Measurements from ENCODE around the gene PRR14. TPM values are rescaled to one million over a fixed set of nuclear protein-coding genes. Genes with fewer than 3 reads are reported as not detected.

The PRR14 gene
- total and polyA plus RNA-seq, 2 of the 8 experiments (the other 6 are each of a cell fraction or from before 2014, with no cell fraction given), result 3.6 to 16.1 TPM

GRCh38 chr16:30657866-30658730 is 7.3 kb downstream of the PRR14 start, which contains the start of gene FBRS (continued):
- TF ChIP-seq ZNF274 (IDR thresholded peaks at IDR 0.05; ENCODE audit: borderline replicate concordance, extremely low read depth, low read length), result no peak
- TF ChIP-seq RNF2 (IDR thresholded peaks at IDR 0.05; ENCODE audit: borderline replicate concordance, low read depth, low read length, missing control alignments, poor library complexity, severe bottlenecking), result no peak
- peak; percentile 78; the same call in 1 of the 2 replicates for TF ChIP-seq KDM1A (IDR thresholded peaks at IDR 0.05; ENCODE audit: borderline replicate concordance, low read length)
- TF ChIP-seq RXRA (IDR thresholded peaks at IDR 0.05; ENCODE audit: insufficient read depth, low read depth, low read length), result no peak
- peak; percentile 69 for TF ChIP-seq PHF8 (conservative IDR thresholded peaks at IDR 0.05; ENCODE audit: low read depth, low read length)
- 0 out of 2 replicates have a peak, but pooled peaks have one; percentile 24 for TF ChIP-seq FOSL1 (IDR thresholded peaks at IDR 0.05; ENCODE audit: insufficient read depth, low read depth, low read length)
- TF ChIP-seq, protein P1, sequence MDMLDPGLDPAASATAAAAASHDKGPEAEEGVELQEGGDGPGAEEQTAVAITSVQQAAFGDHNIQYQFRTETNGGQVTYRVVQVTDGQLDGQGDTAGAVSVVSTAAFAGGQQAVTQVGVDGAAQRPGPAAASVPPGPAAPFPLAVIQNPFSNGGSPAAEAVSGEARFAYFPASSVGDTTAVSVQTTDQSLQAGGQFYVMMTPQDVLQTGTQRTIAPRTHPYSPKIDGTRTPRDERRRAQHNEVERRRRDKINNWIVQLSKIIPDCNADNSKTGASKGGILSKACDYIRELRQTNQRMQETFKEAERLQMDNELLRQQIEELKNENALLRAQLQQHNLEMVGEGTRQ (IDR thresholded peaks at IDR 0.05; ENCODE audit: low read length), result no peak; the same call in 1 of the 2 replicates
- TF ChIP-seq JUND (IDR thresholded peaks at IDR 0.05; ENCODE audit: low read length), result peak; percentile 19; the same call in 1 of the 2 replicates
- peak; percentile 98 for TF ChIP-seq BACH1 (IDR thresholded peaks at IDR 0.05; ENCODE audit: low read length)
- TF ChIP-seq, protein P2, sequence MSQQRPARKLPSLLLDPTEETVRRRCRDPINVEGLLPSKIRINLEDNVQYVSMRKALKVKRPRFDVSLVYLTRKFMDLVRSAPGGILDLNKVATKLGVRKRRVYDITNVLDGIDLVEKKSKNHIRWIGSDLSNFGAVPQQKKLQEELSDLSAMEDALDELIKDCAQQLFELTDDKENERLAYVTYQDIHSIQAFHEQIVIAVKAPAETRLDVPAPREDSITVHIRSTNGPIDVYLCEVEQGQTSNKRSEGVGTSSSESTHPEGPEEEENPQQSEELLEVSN (IDR thresholded peaks at IDR 0.05), result no peak
- TF ChIP-seq CHD2 (IDR thresholded peaks at IDR 0.05; ENCODE audit: low read length), result peak; percentile 2; the same call in 1 of the 2 replicates
- peak; percentile 49; the same call in 1 of the 2 replicates for TF ChIP-seq SUZ12 (IDR thresholded peaks at IDR 0.05; ENCODE audit: low read length)
- TF ChIP-seq CREB1 (IDR thresholded peaks at IDR 0.05), result peak; percentile 82
- TF ChIP-seq RBBP5 (IDR thresholded peaks at IDR 0.05; ENCODE audit: borderline replicate concordance, low read depth, low read length), result peak; percentile 67; the same call in 1 of the 2 replicates
- peak; percentile 58 for TF ChIP-seq POLR2AphosphoS5 (IDR thresholded peaks at IDR 0.05; ENCODE audit: low read depth, low read length)
- no peak for TF ChIP-seq SIRT6 (IDR thresholded peaks at IDR 0.05; ENCODE audit: low read length)

Data from H1 (cell line).